Liver (tissue), 9 donors: ENCODE results near the gene PC. TPM values are rescaled to one million over a fixed set of nuclear protein-coding genes. Genes with fewer than 3 reads are reported as not detected.

Experiments
- DNase-seq: peaks from one replicate; pipeline ENCODE4 v3.0.0-alpha.2; 2017; ENCODE audit warnings: low spot score
- H3K27ac ChIP-seq, 2 donors: one replicate each; pipeline ENCODE4 v1.7.0; 2013; ENCODE audit warnings: inconsistent platforms in 2 of 2, low read length in 2 of 2, control low read depth in 1 of 2, low read depth in 1 of 2, mild to moderate bottlenecking in 1 of 2
- H3K27me3 ChIP-seq, 4 donors: one replicate each; pipeline versions ENCODE4 v1.6.1 to v1.7.0; 2013; ENCODE audit warnings: low read length in 3 of 4, inconsistent platforms in 1 of 4, mild to moderate bottlenecking in 1 of 4, moderate library complexity in 1 of 4; ENCODE audit not compliant: control insufficient read depth in 4 of 4, insufficient read depth in 4 of 4
- H3K36me3 ChIP-seq, 4 donors: one replicate each; pipeline versions ENCODE4 v1.6.1 to v1.7.0; 2013; ENCODE audit warnings: low read length in 3 of 4, mild to moderate bottlenecking in 3 of 4, low read depth in 1 of 4, moderate library complexity in 1 of 4; ENCODE audit not compliant: control insufficient read depth in 4 of 4, insufficient read depth in 3 of 4
- H3K4me1 ChIP-seq, 4 donors: one replicate each; pipeline versions ENCODE4 v1.6.1 to v1.7.0; 2013; ENCODE audit warnings: low read length in 3 of 4, mild to moderate bottlenecking in 3 of 4, moderate library complexity in 1 of 4; ENCODE audit not compliant: control insufficient read depth in 4 of 4, insufficient read depth in 4 of 4
- H3K4me3 ChIP-seq, 3 donors: one replicate each; pipeline versions ENCODE4 v1.6.1 to v1.7.0; 2013; ENCODE audit warnings: low read length in 3 of 3, control low read depth in 1 of 3, low read depth in 1 of 3, mild to moderate bottlenecking in 1 of 3
- H3K9ac ChIP-seq, 2 donors: one replicate each; pipeline ENCODE4 v1.7.0; 2013; ENCODE audit warnings: low read length in 2 of 2, mild to moderate bottlenecking in 2 of 2, moderate library complexity in 2 of 2, control low read depth in 1 of 2, low read depth in 1 of 2
- H3K9me3 ChIP-seq, 4 donors: one replicate each; pipeline versions ENCODE4 v1.6.1 to v1.7.0; 2013; ENCODE audit warnings: low read length in 3 of 4; ENCODE audit not compliant: control insufficient read depth in 4 of 4
- ATF3 ChIP-seq: IDR thresholded peaks from 2 replicates; pipeline ENCODE4 v1.6.1; 2016; ENCODE audit warnings: antibody characterized with exemption
- CTCF ChIP-seq: fragments of 150-350 bp; IDR thresholded peaks from 2 replicates; pipeline ENCODE4 v1.5.1; 2017; ENCODE audit warnings: improper control_type of control experiment, low read depth, low read length; ENCODE audit not compliant: missing input control
- EGR1 ChIP-seq, 2 donors: IDR thresholded peaks; 2 replicates each; pipeline ENCODE4 v1.6.1; 2016 to 2018; ENCODE audit warnings: antibody characterized with exemption in 2 of 2, low read depth in 2 of 2
- FOXA1 ChIP-seq: IDR thresholded peaks from 2 replicates; pipeline ENCODE4 v1.6.1; 2016; ENCODE audit warnings: antibody characterized with exemption
- FOXA2 ChIP-seq: IDR thresholded peaks from 2 replicates; pipeline ENCODE4 v1.6.1; 2016; ENCODE audit warnings: antibody characterized with exemption
- GABPA ChIP-seq, 2 donors: IDR thresholded peaks in 1 of 2; conservative IDR thresholded peaks in 1 of 2; 2 replicates each; pipeline ENCODE4 v1.6.1; 2016; ENCODE audit warnings: antibody characterized with exemption in 2 of 2, mild to moderate bottlenecking in 1 of 2, moderate library complexity in 1 of 2
- HNF4A ChIP-seq, 2 donors: conservative IDR thresholded peaks; 2 replicates each; pipeline ENCODE4 v1.6.1; 2016; ENCODE audit warnings: antibody characterized with exemption in 2 of 2, mild to moderate bottlenecking in 2 of 2
- HNF4G ChIP-seq: IDR thresholded peaks from 2 replicates; pipeline ENCODE4 v1.6.1; 2016; ENCODE audit warnings: antibody characterized with exemption
- JUND ChIP-seq, 2 donors: IDR thresholded peaks; 2 replicates each; pipeline ENCODE4 v1.6.1; 2016; ENCODE audit warnings: antibody characterized with exemption in 2 of 2
- MAX ChIP-seq: IDR thresholded peaks from 2 replicates; pipeline ENCODE4 v1.6.1; 2016; ENCODE audit warnings: antibody characterized with exemption
- NR2F2 ChIP-seq: IDR thresholded peaks from 2 replicates; pipeline ENCODE4 v1.6.1; 2016; ENCODE audit warnings: antibody characterized with exemption
- RAD21 ChIP-seq, 2 donors: IDR thresholded peaks; 2 replicates each; pipeline ENCODE4 v1.6.1; 2016; ENCODE audit warnings: antibody characterized with exemption in 2 of 2, mild to moderate bottlenecking in 2 of 2
- REST ChIP-seq: IDR thresholded peaks from 2 replicates; pipeline ENCODE4 v1.6.1; 2016; ENCODE audit warnings: antibody characterized with exemption, mild to moderate bottlenecking
- RXRA ChIP-seq, 2 donors: IDR thresholded peaks; 2 replicates each; pipeline ENCODE4 v1.6.1; 2017 to 2018; ENCODE audit warnings: antibody characterized with exemption in 2 of 2, mild to moderate bottlenecking in 1 of 2
- SP1 ChIP-seq: IDR thresholded peaks from 2 replicates; pipeline ENCODE4 v1.6.1; 2018; ENCODE audit warnings: antibody characterized with exemption, mild to moderate bottlenecking
- TAF1 ChIP-seq: conservative IDR thresholded peaks from 2 replicates; pipeline ENCODE4 v1.6.1; 2016; ENCODE audit warnings: antibody characterized with exemption, mild to moderate bottlenecking
- YY1 ChIP-seq: IDR thresholded peaks from 2 replicates; pipeline ENCODE4 v1.6.1; 2016; ENCODE audit warnings: antibody characterized with exemption, mild to moderate bottlenecking
- ZBTB33 ChIP-seq: IDR thresholded peaks from 2 replicates; pipeline ENCODE4 v1.6.1; 2016; ENCODE audit warnings: antibody characterized with exemption
- WGBS: extraction: QIAGEN DNeasy Blood & Tissue Kit; methylation state at CpG from one replicate; pipeline ENCODE4 v1.1.7; 2013; 5-methylcytosine and 5-hydroxymethylcytosine counted together
- polyA plus RNA-seq, 2 donors: library from polyadenylated mRNA; stranded (reverse) in 1 of 2; unstranded in 1 of 2; fragments of 200-250 nt in 1 of 2; fragments of >200 nt in 1 of 2; fragmentation: Nextera tagmentation in 1 of 2; extraction: Ambion mirVana in 1 of 2; gene quantifications; one replicate each; pipeline versions ENCODE4 v1.2.1 to v1.2.3, GENCODE V29; 2013 to 2015
- total RNA-seq, 2 donors: library from RNA; depleted of rRNA; stranded (reverse); fragments of >200 nt; gene quantifications; one replicate each; pipeline ENCODE4 v1.2.3, GENCODE V29; 2014
- donor health status: healthy.
- donor health status: healthy.
- donor health status: healthy.
- donor health status: healthy.
- donor health status: healthy.

Gene PC
- total and polyA plus RNA-seq, 4 donors = 144 to 583 (median 296) TPM

- peaks cover 0 to 4% (median under 1%) of the 10 kb centered on the region in 4 donors for H3K9me3 ChIP-seq
- no peaks in the 10 kb centered on the region for H3K36me3 ChIP-seq
- H3K27ac ChIP-seq = no peak overlapping the region
- no peak overlapping the region for H3K9ac ChIP-seq
- no peaks in the 10 kb centered on the region for H3K27me3 ChIP-seq
- no peak overlapping the region for H3K4me3 ChIP-seq
- no peak for DNase-seq
- H3K4me1 ChIP-seq = peaks cover 0 to 16% (median 6%) of the 10 kb centered on the region in 4 donors
- 95% methylated on average over 6 of the region's 6 CpGs for WGBS
- no peak for TF ChIP-seq RAD21 (IDR thresholded peaks at IDR 0.05)
- TF ChIP-seq TAF1 = no peak
- TF ChIP-seq HNF4G = no peak
- no peak for TF ChIP-seq SP1
- no peak for TF ChIP-seq HNF4A (conservative IDR thresholded peaks at IDR 0.05)
- TF ChIP-seq MAX = no peak
- TF ChIP-seq GABPA (IDR thresholded peaks at IDR 0.05 in 1 of 2, conservative IDR thresholded peaks at IDR 0.05 in 1 of 2) = no peak
- TF ChIP-seq YY1 = no peak
- TF ChIP-seq ATF3 = no peak
- TF ChIP-seq REST = no peak
- TF ChIP-seq JUND (IDR thresholded peaks at IDR 0.05) = no peak
- TF ChIP-seq NR2F2 = no peak
- no peak for TF ChIP-seq RXRA (IDR thresholded peaks at IDR 0.05)
- no peak for TF ChIP-seq FOXA1
- no peak for TF ChIP-seq FOXA2
- no peak for TF ChIP-seq CTCF
- no peak for TF ChIP-seq ZBTB33
- TF ChIP-seq EGR1 (IDR thresholded peaks at IDR 0.05; ENCODE audit: low read depth in 2 of 2) = no peak
Measured at GRCh38 chr11:66978717-66979116, 20.5 kb upstream of the PC start.
